Liver (tissue), 9 donors: Measurements from ENCODE around the gene GP1BB. TPM values are rescaled to one million over a fixed set of nuclear protein-coding genes. Genes with fewer than 3 reads are reported as not detected.

Source experiments
- DNase-seq: peaks from one replicate; pipeline ENCODE4 v3.0.0-alpha.2; 2017; ENCODE audit warnings: low spot score
- H3K27ac ChIP-seq, 2 donors: one replicate each; pipeline ENCODE4 v1.7.0; 2013; ENCODE audit warnings: inconsistent platforms in 2 of 2, low read length in 2 of 2, control low read depth in 1 of 2, low read depth in 1 of 2, mild to moderate bottlenecking in 1 of 2
- H3K27me3 ChIP-seq, 4 donors: one replicate each; pipeline versions ENCODE4 v1.6.1 to v1.7.0; 2013; ENCODE audit warnings: low read length in 3 of 4, inconsistent platforms in 1 of 4, mild to moderate bottlenecking in 1 of 4, moderate library complexity in 1 of 4; ENCODE audit not compliant: control insufficient read depth in 4 of 4, insufficient read depth in 4 of 4
- H3K36me3 ChIP-seq, 4 donors: one replicate each; pipeline versions ENCODE4 v1.6.1 to v1.7.0; 2013; ENCODE audit warnings: low read length in 3 of 4, mild to moderate bottlenecking in 3 of 4, low read depth in 1 of 4, moderate library complexity in 1 of 4; ENCODE audit not compliant: control insufficient read depth in 4 of 4, insufficient read depth in 3 of 4
- H3K4me1 ChIP-seq, 4 donors: one replicate each; pipeline versions ENCODE4 v1.6.1 to v1.7.0; 2013; ENCODE audit warnings: low read length in 3 of 4, mild to moderate bottlenecking in 3 of 4, moderate library complexity in 1 of 4; ENCODE audit not compliant: control insufficient read depth in 4 of 4, insufficient read depth in 4 of 4
- H3K4me3 ChIP-seq, 3 donors: one replicate each; pipeline versions ENCODE4 v1.6.1 to v1.7.0; 2013; ENCODE audit warnings: low read length in 3 of 3, control low read depth in 1 of 3, low read depth in 1 of 3, mild to moderate bottlenecking in 1 of 3
- H3K9ac ChIP-seq, 2 donors: one replicate each; pipeline ENCODE4 v1.7.0; 2013; ENCODE audit warnings: low read length in 2 of 2, mild to moderate bottlenecking in 2 of 2, moderate library complexity in 2 of 2, control low read depth in 1 of 2, low read depth in 1 of 2
- H3K9me3 ChIP-seq, 4 donors: one replicate each; pipeline versions ENCODE4 v1.6.1 to v1.7.0; 2013; ENCODE audit warnings: low read length in 3 of 4; ENCODE audit not compliant: control insufficient read depth in 4 of 4
- ATF3 ChIP-seq: IDR thresholded peaks from 2 replicates; pipeline ENCODE4 v1.6.1; 2016; ENCODE audit warnings: antibody characterized with exemption
- CTCF ChIP-seq: fragments of 150-350 bp; IDR thresholded peaks from 2 replicates; pipeline ENCODE4 v1.5.1; 2017; ENCODE audit warnings: improper control_type of control experiment, low read depth, low read length; ENCODE audit not compliant: missing input control
- EGR1 ChIP-seq, 2 donors: IDR thresholded peaks; 2 replicates each; pipeline ENCODE4 v1.6.1; 2016 to 2018; ENCODE audit warnings: antibody characterized with exemption in 2 of 2, low read depth in 2 of 2
- FOXA1 ChIP-seq: IDR thresholded peaks from 2 replicates; pipeline ENCODE4 v1.6.1; 2016; ENCODE audit warnings: antibody characterized with exemption
- FOXA2 ChIP-seq: IDR thresholded peaks from 2 replicates; pipeline ENCODE4 v1.6.1; 2016; ENCODE audit warnings: antibody characterized with exemption
- GABPA ChIP-seq, 2 donors: IDR thresholded peaks in 1 of 2; conservative IDR thresholded peaks in 1 of 2; 2 replicates each; pipeline ENCODE4 v1.6.1; 2016; ENCODE audit warnings: antibody characterized with exemption in 2 of 2, mild to moderate bottlenecking in 1 of 2, moderate library complexity in 1 of 2
- HNF4A ChIP-seq, 2 donors: conservative IDR thresholded peaks; 2 replicates each; pipeline ENCODE4 v1.6.1; 2016; ENCODE audit warnings: antibody characterized with exemption in 2 of 2, mild to moderate bottlenecking in 2 of 2
- HNF4G ChIP-seq: IDR thresholded peaks from 2 replicates; pipeline ENCODE4 v1.6.1; 2016; ENCODE audit warnings: antibody characterized with exemption
- JUND ChIP-seq, 2 donors: IDR thresholded peaks; 2 replicates each; pipeline ENCODE4 v1.6.1; 2016; ENCODE audit warnings: antibody characterized with exemption in 2 of 2
- MAX ChIP-seq: IDR thresholded peaks from 2 replicates; pipeline ENCODE4 v1.6.1; 2016; ENCODE audit warnings: antibody characterized with exemption
- NR2F2 ChIP-seq: IDR thresholded peaks from 2 replicates; pipeline ENCODE4 v1.6.1; 2016; ENCODE audit warnings: antibody characterized with exemption
- RAD21 ChIP-seq, 2 donors: IDR thresholded peaks; 2 replicates each; pipeline ENCODE4 v1.6.1; 2016; ENCODE audit warnings: antibody characterized with exemption in 2 of 2, mild to moderate bottlenecking in 2 of 2
- RXRA ChIP-seq, 2 donors: IDR thresholded peaks; 2 replicates each; pipeline ENCODE4 v1.6.1; 2017 to 2018; ENCODE audit warnings: antibody characterized with exemption in 2 of 2, mild to moderate bottlenecking in 1 of 2
- SP1 ChIP-seq: IDR thresholded peaks from 2 replicates; pipeline ENCODE4 v1.6.1; 2018; ENCODE audit warnings: antibody characterized with exemption, mild to moderate bottlenecking
- YY1 ChIP-seq: IDR thresholded peaks from 2 replicates; pipeline ENCODE4 v1.6.1; 2016; ENCODE audit warnings: antibody characterized with exemption, mild to moderate bottlenecking
- WGBS: extraction: QIAGEN DNeasy Blood & Tissue Kit; methylation state at CpG from one replicate; pipeline ENCODE4 v1.1.7; 2013; 5-methylcytosine and 5-hydroxymethylcytosine counted together
- polyA plus RNA-seq, 2 donors: library from polyadenylated mRNA; stranded (reverse) in 1 of 2; unstranded in 1 of 2; fragments of 200-250 nt in 1 of 2; fragments of >200 nt in 1 of 2; fragmentation: Nextera tagmentation in 1 of 2; extraction: Ambion mirVana in 1 of 2; gene quantifications; one replicate each; pipeline versions ENCODE4 v1.2.1 to v1.2.3, GENCODE V29; 2013 to 2015
- total RNA-seq, 2 donors: library from RNA; depleted of rRNA; stranded (reverse); fragments of >200 nt; gene quantifications; one replicate each; pipeline ENCODE4 v1.2.3, GENCODE V29; 2014
- donor health status: healthy.
- donor health status: healthy.
- donor health status: healthy.
- donor health status: healthy.
- donor health status: healthy.

Gene GP1BB
- total and polyA plus RNA-seq, 4 donors = 0.38 to 5.7 (median 0.51) TPM; not detected in 1

- no peak overlapping the region for H3K4me3 ChIP-seq
- H3K36me3 ChIP-seq = no peaks in the 10 kb centered on the region
- TF ChIP-seq MAX (no peak), SP1 (no peak), GABPA (IDR thresholded peaks at IDR 0.05 in 1 of 2, conservative IDR thresholded peaks at IDR 0.05 in 1 of 2) (no peak), RAD21 (IDR thresholded peaks at IDR 0.05) (no peak), FOXA1 (no peak)
- WGBS = 84% methylated on average over 16 of the region's 16 CpGs
- H3K27me3 ChIP-seq = peaks cover 0 to 7% (median 0%) of the 10 kb centered on the region in 4 donors
- H3K27ac ChIP-seq = no peak overlapping the region
- no peak overlapping the region for H3K9ac ChIP-seq
- H3K4me1 ChIP-seq = no peaks in the 10 kb centered on the region
- DNase-seq = no peak
- no peaks in the 10 kb centered on the region for H3K9me3 ChIP-seq
These were observed 43.0 kb upstream of the GP1BB start for GRCh38 chr22:19680287-19680881.

- 80% methylated on average over 11 of the region's 11 CpGs for WGBS
These were observed 42.2 kb upstream of the GP1BB start for GRCh38 chr22:19680911-19681862.

GRCh38 chr22:19681863-19682245, 41.5 kb upstream of the GP1BB start:
- TF ChIP-seq EGR1 (IDR thresholded peaks at IDR 0.05; ENCODE audit: low read depth in 2 of 2) = no peak
- no peak for TF ChIP-seq CTCF
- TF ChIP-seq MAX = no peak
- no peak for TF ChIP-seq RXRA (IDR thresholded peaks at IDR 0.05)
- TF ChIP-seq RAD21 (IDR thresholded peaks at IDR 0.05) = no peak
- TF ChIP-seq ATF3 = no peak
- no peak for TF ChIP-seq FOXA2
- TF ChIP-seq YY1 = no peak
- no peak overlapping the region for H3K4me3 ChIP-seq
- H3K9ac ChIP-seq = no peak overlapping the region
- no peaks in the 10 kb centered on the region for H3K9me3 ChIP-seq
- H3K36me3 ChIP-seq = no peaks in the 10 kb centered on the region
- H3K27ac ChIP-seq = no peak overlapping the region
- H3K4me1 ChIP-seq = no peaks in the 10 kb centered on the region
- no peak for DNase-seq
- WGBS = 83% methylated on average over 6 of the region's 6 CpGs
- H3K27me3 ChIP-seq = peaks cover 0 to 7% (median 0%) of the 10 kb centered on the region in 4 donors

More at GRCh38 chr22:19680911-19681862, 42.2 kb upstream of the GP1BB start:
- Histone ChIP-seq H3K9ac (no peak overlapping the region), H3K36me3 (no peaks in the 10 kb centered on the region), H3K27ac (no peak overlapping the region), H3K27me3 (peaks cover 0 to 7% (median 0%) of the 10 kb centered on the region in 4 donors), H3K4me1 (no peaks in the 10 kb centered on the region), H3K9me3 (no peaks in the 10 kb centered on the region), H3K4me3 (no peak overlapping the region)
- no peak for DNase-seq
- TF ChIP-seq RAD21 (IDR thresholded peaks at IDR 0.05) = no peak
- TF ChIP-seq JUND (IDR thresholded peaks at IDR 0.05) = no peak
- no peak for TF ChIP-seq YY1
- TF ChIP-seq HNF4A (conservative IDR thresholded peaks at IDR 0.05) = no peak
- TF ChIP-seq SP1 = no peak
- TF ChIP-seq ATF3 = no peak
- TF ChIP-seq FOXA1 = no peak
- TF ChIP-seq NR2F2 = no peak
- TF ChIP-seq HNF4G = no peak
- no peak for TF ChIP-seq CTCF
